HG02840 (cell line): ENCODE data around the gene MKX.
"Not testable (repeated sequence)": the region's sequence is repeated elsewhere in the genome, so short reads cannot be mapped to it uniquely, and the experiment has no call there.

Experiments
- ATAC-seq: cut with Tn5 transposase; IDR thresholded peaks from one replicate; pipeline ENCODE4 v1.9.1; 2021; ENCODE audit warnings: mild to moderate bottlenecking, moderate library complexity, moderate number of reproducible peaks; ENCODE audit not compliant: unreplicated experiment, low FRiP score

The MKX gene

DNA sequence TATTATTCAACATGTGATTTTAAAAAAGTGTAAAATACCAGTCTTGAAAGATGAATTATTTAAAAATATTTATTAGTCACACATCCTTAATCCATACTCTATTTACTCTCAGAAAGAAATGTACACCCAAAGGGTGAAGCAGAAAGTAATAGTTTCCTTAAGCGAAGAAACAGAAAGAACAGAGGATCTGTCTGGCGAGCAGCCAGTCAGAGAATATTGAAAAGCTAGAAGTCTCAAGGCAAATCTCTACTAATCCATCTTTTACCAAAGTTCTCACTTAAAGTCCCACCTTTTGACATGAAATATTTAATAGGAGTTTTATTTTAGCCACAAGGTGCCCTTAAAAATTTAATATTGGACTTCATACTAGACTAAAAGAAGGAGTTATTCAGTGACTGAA lies 46.7 kb downstream of the MKX start:
- ATAC-seq: no peak

DNA sequence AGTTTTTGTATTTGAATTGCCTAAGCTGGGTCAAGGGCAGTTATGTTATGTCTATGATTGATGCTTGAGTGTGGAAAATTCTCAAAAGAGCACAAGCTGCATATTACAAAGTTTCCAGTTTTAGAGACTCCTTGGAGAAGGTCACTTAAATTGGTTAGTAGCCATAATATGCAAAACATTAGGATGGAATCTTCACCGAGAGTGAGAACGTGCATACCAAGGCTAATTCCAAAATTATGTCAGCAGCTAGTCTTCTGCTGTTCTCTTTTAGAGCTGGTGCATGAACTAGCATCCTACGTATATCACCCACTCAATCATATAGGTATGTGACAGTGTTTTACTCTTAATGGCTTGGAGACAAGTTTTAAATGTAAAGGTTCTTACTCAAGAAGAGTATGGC lies 49.2 kb downstream of the MKX start:
- no peak for ATAC-seq

DNA sequence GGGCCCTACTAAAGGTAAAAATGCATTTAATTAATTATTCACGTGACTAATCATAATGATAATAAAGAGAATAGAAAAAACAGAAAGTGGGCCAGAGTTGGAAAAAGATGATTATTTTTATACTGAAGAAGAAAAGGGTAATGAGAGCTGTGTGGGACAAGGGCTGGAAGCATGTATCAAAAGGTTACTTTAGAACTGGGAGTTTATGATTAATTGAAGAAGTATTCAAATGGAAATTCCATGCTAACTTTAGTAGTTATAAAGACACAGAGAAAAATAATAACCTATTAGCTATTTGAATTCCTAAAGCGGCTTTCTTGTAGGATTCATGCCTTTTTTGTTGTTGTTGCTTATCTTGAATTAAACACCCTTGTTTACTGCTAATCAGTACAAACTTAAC lies 49.9 kb downstream of the MKX start:
- ATAC-seq: no peak

DNA sequence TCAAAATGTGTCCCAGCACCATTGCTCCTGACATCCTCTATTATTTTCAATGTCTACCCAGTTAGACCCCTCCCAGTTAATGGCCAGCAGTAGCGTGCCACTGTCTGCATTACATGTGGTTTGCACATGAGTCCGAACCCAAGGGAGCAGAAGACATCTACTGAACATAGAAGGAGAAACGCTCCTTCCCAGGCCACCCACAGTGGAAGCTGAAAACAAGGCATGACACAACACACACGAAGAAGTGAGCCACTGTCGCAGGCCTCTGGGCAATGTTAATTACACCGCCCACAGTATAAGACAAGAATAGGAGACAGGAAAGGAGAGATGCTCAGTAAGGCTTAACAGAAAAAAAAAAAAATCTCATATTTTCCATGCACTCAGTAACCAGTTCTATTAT lies 50.5 kb downstream of the MKX start:
- no peak for ATAC-seq

DNA sequence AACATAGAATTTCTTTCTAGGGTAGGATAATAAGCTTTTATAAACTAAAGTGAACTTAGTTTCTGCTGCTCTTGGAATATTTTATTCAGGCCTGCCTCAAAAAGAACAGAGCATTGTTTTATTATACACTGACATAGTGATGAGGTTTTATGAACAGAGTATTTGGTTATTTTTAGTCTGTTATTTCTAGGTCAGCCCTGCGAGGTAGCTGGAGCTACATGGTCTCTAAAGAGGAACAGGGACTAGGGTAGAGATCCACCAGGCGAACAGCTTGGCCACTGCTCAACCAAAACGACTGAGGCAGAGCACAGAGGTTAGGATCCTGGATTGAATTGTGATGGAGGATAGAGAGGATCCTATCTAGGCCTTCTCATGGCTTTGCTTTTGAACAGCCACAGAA lies 53.0 kb downstream of the MKX start:
- no peak for ATAC-seq

DNA sequence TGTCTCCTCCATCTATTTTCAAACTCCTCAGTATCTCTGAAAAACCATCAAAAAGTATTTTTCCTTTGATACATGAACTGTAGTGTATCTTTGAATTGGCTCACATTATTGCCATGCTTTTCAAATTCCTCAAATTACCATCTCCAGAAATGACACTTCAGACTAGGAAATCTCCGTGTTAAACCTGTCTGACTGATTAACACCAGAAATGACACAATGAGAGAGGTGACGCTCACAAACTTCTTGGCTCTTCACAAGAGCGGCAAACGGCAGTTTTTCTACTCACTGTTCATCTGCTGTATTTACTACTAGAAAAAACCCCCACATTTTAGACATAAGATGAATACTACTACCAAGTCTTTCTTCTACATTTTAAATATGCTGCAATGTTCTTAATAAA lies 56.6 kb downstream of the MKX start:
- no peak for ATAC-seq

DNA sequence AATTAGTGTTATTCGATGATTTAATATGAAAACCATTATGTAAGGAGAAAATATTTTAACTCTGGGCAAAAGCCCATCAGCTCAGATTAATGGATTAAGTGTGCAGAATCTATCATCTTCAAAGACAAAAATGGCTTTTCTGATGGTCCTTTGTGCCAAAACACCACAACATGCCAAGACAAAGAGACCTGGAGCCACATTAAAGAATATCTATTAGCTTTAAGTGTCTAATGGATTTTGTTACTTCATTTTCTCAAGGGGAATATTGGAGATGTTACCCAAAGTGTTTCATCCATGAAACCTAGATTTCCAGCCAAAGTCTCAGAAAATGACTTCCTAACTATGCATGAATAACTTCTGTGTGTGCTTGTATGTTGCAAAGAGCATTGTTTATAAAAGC lies 57.3 kb downstream of the MKX start:
- no peak for ATAC-seq

DNA sequence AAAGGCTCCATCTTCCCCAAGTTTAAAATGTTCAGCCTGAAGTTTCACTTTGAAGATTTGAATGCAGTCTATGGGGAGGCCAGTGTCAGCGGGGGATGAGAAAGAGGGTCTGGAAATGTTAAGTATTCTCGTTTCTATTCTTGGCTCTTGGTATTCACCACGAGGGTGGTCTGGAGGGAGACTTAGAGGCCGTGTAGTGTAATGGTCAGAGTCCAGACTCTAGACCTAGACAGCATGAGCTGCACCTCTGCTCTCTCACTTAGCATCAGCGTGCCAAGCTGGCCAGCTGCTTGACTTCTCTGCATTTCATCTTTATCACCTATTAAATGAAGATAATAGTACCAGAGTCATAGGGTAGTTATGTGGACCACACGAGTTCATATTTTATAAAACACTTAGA lies 57.9 kb downstream of the MKX start:
- ATAC-seq: no peak

DNA sequence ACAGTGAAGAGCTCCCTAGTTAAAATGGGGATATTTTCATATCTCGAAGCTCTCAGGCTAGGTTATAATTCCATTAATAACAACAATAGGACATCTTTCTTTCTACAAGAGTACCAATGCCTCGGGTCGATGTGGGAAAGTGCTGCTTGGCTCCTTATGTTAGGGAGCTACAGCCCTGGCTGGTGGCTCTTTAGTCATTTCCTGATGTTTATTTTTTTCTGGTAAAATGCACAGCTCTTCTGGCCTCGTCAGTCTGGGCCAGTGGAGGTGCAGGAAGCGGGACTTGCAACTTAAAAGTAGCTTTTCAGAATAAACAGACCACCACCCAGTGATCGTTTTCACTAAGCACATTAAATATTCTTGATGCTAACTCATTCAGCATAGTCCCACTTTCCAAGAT lies 58.3 kb downstream of the MKX start:
- ATAC-seq: no peak

DNA sequence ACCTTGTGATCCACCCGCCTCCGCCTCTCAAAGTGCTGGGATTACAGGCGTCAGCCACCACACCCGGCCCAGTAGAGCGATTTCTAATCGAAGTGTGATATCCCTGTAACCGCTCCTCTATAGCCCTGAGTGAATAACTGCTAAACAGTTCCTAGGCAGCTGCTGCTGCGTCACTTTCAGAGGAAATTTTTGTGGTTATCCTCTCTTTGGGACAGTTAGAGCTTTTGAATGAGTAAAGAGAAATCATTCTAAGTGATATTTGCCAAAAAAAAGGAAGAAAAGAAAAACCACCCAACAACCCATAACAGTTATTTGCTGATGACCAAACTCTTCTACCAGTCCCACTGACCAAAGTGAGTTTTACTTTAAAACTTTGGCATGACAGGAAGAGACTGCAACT lies 59.9 kb downstream of the MKX start:
- ATAC-seq: no peak

DNA sequence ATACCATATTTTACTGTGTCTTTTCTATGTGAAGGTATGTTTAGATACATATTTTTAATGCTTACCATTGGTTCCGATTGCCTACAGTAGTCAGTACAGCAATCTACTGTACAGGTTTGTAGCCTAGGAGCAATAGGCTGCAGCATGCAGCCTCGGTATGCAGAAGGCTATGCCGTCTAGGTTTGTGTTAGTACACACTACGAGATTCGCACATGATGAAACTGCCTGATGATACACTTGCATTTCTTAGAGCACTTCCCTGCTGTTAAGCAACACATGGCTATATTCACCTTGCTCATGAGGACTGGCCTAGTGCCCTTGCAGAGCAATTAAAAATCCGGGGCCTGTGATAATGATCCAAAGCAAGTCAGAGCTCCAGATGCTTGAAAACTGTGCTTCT lies 62.4 kb downstream of the MKX start:
- no peak for ATAC-seq

DNA sequence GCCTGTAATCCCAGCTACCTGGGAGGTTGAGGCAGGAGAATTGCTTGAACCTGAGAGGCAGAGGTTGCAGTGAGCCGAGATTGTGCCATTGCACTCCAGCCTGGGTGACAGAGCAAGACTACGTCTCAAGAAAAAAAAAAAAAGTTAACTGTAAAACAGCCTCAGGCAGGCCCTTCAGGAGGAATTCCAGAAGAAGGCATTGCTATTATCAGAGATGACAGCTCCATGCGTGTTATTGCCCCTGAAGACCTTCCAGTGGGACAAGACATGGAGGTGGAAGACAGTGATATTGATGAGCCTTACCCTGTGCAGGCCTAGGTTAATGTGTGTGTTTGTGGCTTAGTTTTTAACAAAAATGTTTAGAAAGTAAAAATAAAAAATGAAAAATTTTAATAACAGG lies 63.8 kb downstream of the MKX start:
- ATAC-seq: not testable (repeated sequence)

DNA sequence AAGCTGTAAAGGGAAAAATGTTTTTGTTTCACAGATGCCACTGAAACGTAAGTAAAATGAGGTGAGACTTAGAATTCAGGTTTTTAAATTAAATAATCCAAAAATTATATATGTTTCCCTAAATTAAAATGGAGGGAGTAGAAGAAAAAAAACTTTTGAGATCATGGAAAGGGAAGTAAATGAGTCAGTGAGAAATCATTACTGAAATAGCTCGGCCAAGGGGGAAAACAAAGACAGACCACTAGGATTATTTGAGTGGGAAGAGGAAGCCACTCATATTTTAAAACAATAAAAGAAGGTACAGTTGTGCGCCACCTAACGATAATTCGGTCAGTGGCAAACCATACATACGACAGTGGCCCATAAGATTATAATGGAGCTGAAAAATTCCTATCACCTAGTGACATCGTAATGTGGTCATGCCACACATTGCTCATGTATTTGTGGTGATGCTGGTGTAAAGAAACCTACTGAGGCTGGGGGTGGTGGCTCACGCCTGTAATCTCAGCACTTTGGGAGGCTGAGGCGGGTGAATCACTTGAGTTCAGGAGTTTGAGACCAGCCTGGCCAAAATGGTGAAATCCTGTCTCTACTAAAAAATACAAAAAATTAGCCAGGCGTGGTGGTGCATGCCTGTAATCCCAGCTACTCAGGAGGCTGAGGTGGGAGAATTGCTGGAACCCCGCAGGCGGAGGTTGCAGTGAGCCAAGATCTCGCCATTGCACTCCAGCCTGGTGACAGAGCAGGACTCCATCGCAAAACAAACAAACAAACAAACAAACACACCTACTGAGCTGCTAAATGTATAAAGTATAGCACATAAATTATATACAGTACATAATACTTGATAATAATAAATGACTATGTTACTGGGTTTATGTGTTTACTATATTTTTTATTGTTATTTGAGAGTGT lies 64.7 kb downstream of the MKX start:
- ATAC-seq: no peak

DNA sequence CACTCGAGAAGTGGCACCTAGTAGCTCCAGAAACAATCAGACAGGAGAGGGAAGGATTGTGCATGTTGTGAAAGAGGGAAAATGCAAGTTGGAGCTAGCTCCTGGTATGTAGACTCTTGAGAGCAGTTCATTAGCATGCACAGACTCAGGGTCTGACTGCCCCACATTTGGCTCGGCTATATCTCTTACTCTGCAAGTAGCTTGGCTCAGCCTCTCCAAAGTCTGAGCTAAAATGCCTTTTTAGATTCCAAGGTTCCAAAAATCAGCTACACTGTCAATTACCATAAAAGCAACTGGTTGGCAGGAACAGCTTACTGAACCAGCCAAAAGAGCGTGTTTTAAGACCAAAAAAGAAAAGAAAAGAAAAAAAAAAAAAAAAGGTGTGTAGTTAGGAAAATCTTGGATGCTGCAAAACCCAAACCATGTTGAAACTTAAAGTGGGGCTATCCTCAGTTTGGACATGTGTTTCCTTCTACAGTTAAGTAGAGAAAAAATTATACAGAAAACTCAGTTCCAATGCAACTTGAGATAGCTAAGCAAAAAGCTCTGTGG lies 65.5 kb downstream of the MKX start:
- no peak for ATAC-seq

DNA sequence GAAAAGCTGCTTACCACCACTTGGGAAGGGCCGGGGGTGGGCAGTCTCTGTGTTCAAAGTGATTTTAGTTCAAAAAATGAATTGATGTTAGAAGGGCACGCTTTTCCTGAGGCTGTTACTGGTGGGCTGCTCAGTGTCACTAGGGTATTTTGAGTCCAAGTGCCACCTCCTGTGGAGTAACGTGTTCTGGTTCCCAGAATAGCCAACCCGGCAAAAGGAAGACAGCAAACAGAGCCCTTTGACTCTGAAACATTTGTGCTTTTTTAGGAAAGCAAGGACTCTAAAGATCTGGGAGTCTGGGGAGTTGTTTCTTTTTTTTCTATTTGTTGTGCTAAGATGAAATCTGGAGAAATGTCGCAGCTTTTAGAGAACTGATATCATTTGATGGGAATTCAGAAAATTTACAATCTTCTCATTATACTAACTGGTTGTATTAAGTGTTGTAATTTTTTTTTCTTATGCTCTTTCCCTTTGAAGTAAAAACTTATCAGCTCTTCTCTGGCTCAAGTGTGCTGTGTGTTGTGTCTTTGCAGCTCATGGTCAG lies 66.2 kb downstream of the MKX start:
- no peak for ATAC-seq

DNA sequence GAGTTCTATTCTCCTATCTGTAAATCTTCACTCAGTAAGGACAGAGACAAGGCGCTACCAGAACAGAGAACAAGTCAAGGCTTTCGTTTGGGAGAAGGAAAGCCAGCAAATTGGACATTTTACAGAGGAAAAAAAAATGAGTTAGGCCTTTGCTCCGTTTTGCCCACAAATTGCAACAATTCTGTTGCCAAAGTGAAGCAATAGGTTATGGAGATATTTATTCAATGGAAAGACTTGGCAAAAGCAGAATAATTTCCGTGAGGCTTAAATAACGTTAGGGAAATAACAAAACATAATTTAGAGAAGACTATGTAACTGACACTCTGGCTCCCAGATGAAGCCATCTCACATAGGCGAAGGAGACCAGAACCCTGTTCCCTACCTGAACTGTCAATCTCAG lies 67.5 kb downstream of the MKX start:
- no peak for ATAC-seq

DNA sequence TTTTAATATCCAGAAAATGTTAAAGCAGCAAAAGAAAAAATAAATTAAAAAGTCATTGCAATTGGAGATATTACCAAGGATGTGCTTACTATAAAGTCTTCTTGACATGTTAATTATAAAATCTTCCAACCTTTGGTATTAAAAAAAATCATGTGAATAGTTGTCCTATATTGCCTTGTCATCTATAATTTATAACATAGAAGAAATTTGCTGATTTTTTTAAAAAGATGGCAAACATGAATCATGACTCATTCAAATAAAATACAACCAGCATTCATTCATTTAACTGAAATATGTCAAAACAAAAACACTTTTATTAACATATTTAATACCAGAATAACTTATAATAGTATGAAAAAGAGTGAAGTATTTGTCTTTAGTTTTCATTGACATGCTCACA lies 72.6 kb downstream of the MKX start:
- no peak for ATAC-seq

DNA sequence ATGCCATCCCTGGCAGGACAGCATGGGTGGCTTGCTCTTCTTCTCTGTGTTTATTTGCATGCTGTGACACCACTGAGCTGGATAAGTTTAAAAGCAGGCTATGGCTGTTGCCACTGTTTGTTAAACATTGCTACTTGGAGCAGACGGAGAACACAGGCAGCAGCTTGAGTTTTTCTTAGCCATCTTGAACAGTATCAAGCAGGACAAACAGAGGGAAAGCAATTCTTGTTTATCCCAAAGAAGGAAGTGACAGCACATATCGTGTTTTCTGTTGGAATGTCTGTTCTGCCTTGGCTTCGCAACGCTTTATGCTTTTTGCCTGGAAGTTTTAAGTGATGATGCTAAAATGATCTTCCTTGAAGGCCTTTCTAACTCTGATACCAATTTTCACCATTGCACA lies 73.8 kb downstream of the MKX start:
- ATAC-seq: no peak

DNA sequence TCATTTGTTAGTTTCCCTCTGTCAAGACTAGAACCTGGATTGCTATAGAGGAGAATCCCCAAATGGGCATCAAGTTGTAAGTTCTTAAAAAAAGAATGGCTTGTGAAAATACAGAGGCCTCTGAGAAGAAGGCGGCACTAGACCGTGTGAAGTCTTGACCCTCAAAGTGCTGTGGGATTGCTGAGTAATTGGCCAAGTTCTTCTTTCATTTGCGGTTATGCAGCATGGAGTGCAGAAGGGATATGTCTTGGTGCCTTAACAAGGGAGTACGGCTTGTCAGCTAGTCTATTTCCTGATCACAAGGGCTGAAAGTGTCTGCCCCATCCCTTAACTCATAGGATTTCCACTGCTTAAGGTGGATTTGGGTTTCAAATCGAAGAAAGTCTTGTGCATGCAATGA lies 81.2 kb downstream of the MKX start:
- no peak for ATAC-seq

DNA sequence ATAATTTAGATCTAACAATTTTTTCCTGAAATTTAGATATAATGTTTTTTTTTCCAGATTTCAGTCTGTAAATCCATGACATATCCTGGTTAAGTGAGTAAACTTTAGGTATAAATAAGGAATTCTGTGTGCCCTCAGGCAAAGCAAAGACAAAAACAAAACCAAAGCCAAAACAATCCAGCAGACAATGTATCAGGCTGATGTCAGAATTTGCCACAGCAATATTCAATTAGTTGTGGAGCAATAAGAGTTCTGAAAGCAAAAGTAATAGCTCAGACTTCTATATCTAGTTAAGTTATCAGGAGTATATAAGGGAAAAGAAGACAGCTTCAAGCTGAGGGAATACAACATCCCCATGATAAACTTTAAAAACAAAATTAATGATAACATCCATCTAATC lies 82.0 kb downstream of the MKX start:
- no peak for ATAC-seq

DNA sequence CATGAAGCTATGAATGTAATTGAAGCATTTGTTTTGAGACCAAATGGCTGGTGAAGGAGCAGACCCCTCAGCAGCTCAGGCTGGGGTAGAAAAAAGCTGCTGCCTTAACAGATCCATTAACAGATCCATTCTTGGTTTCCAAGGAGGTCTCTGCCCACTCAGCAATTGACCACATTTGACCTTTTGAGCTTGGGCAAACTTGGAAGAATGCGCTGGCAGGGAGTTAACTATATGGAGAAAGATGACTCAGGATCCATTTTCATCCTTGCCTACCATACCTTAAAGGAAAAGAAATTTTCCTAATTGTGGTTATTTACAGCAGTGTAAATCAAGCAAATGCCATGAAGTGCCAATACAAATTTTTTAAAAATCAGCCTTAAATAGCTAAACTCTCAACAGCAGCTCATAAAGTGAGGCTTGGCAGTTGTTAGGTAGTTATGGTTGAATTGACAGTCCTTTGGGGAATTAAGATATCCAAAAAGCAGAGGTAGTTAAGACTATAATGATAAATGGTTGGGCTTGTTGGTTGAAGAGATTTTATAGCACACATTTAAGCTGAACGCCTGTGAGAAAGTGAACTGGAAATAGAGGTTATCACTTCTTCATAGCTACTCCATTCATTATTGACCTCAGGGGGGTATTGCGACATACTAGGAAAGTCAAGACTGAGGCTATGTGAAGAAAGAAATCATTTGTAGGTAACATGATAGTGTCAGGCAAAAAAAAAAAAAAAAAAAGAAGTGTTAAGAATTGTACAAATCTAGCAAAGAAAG lies 83.9 kb downstream of the MKX start:
- ATAC-seq: no peak
